ENCODE measurements around the gene SOCS7. TPM values are rescaled to one million over a fixed set of nuclear protein-coding genes. Genes with fewer than 3 reads are reported as not detected.

SOCS7 gene
- total and polyA plus RNA-seq, 10 of the 15 experiments (the other 5 are each of a cell fraction or from before 2014, with no cell fraction given) = 0.68 to 12.8 (median 7.3) TPM

DNA sequence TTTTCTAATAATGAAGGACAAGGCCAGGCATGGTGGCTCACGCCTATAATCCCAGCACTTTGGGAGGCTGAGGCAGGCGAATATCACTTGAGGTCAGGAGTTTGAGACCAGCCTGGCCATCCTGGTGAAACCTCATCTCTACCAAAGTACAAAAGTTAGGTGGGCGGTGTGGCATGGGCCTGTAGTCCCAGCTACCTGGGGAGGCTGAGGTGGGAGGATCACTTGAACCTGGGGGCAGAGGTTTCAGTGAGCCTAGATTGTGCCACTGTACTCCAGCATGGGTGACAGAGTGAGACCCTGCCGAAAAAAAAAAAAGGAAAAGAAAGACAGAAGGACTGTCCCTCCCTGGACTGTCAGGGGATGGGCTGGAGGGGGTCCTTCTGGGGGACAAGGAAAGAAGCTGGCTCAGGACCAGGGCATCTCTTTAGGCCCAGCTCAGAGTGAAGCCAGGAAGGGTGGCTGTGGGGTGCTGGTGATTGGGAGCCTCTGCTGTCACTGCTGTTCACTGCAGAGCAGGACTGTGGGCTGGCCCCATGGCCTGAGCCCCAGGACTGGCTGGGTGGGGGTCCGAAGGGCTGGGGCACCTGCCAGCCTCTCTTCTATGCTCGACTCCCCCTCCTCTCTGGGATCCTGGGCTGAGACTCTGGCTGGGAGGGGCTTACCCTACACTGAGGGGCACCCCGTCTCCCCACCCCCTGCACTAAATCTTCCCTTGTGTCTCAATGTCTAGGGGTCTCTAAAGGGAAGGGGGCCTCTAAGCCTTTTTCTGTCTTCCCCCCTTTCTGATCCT lies 75.7 kb downstream of the SOCS7 start:
- intact Hi-C loops (cut with micrococcal nuclease; ENCODE audit: unreplicated experiment) = loop anchor here (10.0 kb wide), 1 partner anchor 157 kb away; no protein-coding TSS in a partner anchor
- POLR2A ChIA-PET = interaction anchor here (1.1 kb wide), 1 partner anchor 59 kb away, joined by 4 read pairs; no protein-coding TSS in a partner anchor
- 37% methylated on average over 6 of the region's 7 CpGs for WGBS (ENCODE audit: insufficient coverage, insufficient replicate concordance, low lambda C conversion rate, missing lambda C conversion rate)
- DNase-seq (ENCODE audit: low read depth, low spot score) (no peak), FAIRE-seq (no peak), ATAC-seq (0 out of 3 replicates have a peak, but pooled peaks have one; percentile 11)
- peak overlapping the region; percentile 80 for H3K4me3 ChIP-seq
- H3K9ac ChIP-seq (ENCODE audit: control insufficient read depth, insufficient read depth, low read length) = peak overlapping the region; percentile 67; the same call in 1 of the 2 replicates
- peaks cover 4% of the 10 kb centered on the region for H3K4me1 ChIP-seq (ENCODE audit: control insufficient read depth, insufficient read depth, low read length)
- H2AFZ ChIP-seq (ENCODE audit: control insufficient read depth, low read depth, low read length) = peak overlapping the region; percentile 75
- in situ Hi-C loops (cut with MboI) = no loop called here
- no peaks in the 10 kb centered on the region for H4K20me1 ChIP-seq (ENCODE audit: control insufficient read depth, insufficient read depth)
- no peak overlapping the region for H3K27ac ChIP-seq (ENCODE audit: control insufficient read depth, insufficient read depth)
- CTCF ChIA-PET = interaction anchor here (1.1 to 3.0 kb wide), 8 partner anchors 9 to 239 kb away, joined by 3 to 10 read pairs (median 4); no protein-coding TSS in a partner anchor
- TF ChIP-seq SUPT20H (IDR thresholded peaks at IDR 0.05; ENCODE audit: borderline replicate concordance, control insufficient read depth, low read depth, low read length) (no peak), CEBPB (IDR thresholded peaks at IDR 0.05; ENCODE audit: borderline replicate concordance in 1 of 2, low read depth in 2 of 2, low read length in 2 of 2) (no peak), SMARCA5 (IDR thresholded peaks at IDR 0.05) (no peak), PML (IDR thresholded peaks at IDR 0.05; ENCODE audit: low read length) (no peak), TBL1XR1 (IDR thresholded peaks at IDR 0.05; ENCODE audit: low read depth, low read length) (no peak), ZBED1 (IDR thresholded peaks at IDR 0.05; ENCODE audit: borderline replicate concordance) (no peak), ATF7 (IDR thresholded peaks at IDR 0.05; ENCODE audit: low read depth) (no peak), CHD4 (IDR thresholded peaks at IDR 0.05) (no peak), HDAC2 (IDR thresholded peaks at IDR 0.05) (no peak)
- TF ChIP-seq, protein P1, sequence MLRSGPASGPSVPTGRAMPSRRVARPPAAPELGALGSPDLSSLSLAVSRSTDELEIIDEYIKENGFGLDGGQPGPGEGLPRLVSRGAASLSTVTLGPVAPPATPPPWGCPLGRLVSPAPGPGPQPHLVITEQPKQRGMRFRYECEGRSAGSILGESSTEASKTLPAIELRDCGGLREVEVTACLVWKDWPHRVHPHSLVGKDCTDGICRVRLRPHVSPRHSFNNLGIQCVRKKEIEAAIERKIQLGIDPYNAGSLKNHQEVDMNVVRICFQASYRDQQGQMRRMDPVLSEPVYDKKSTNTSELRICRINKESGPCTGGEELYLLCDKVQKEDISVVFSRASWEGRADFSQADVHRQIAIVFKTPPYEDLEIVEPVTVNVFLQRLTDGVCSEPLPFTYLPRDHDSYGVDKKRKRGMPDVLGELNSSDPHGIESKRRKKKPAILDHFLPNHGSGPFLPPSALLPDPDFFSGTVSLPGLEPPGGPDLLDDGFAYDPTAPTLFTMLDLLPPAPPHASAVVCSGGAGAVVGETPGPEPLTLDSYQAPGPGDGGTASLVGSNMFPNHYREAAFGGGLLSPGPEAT (IDR thresholded peaks at IDR 0.05; ENCODE audit: low read depth) = no peak
- RAD21 ChIA-PET (ENCODE audit: unreplicated experiment) = interaction anchor here (1.5 to 2.5 kb wide), 2 partner anchors 59 to 241 kb away, joined by 6 to 7 read pairs; no protein-coding TSS in a partner anchor
- no TSS peak for BruUV-seq (replicated peaks)
- H3K4me2 ChIP-seq (ENCODE audit: control insufficient read depth, insufficient read depth) = peak overlapping the region; percentile 95
- SMC1A ChIA-PET (ENCODE audit: uncharacterized antibody, unreplicated experiment) = interaction anchor here (0.9 kb wide), 1 partner anchor 60 kb away, joined by 3 read pairs; no protein-coding TSS in a partner anchor
- no peaks in the 10 kb centered on the region for H3K9me3 ChIP-seq (replicated peaks; ENCODE audit: control insufficient read depth, insufficient read depth, low read length)
- H3K36me3 ChIP-seq (ENCODE audit: control insufficient read depth in 2 of 2, insufficient read depth in 2 of 2, low read length in 1 of 2) = no peaks in the 10 kb centered on the region
- H3K27me3 ChIP-seq (replicated peaks in 1 of 2; ENCODE audit: control insufficient read depth in 2 of 2, insufficient read depth in 2 of 2, low read length in 1 of 2) = no peaks in the 10 kb centered on the region
- H3K79me2 ChIP-seq (ENCODE audit: control insufficient read depth, insufficient read depth, low read length) = no peaks in the 10 kb centered on the region

Data from GM12878 (cell line).